Measurements from ENCODE around the gene NANOS3. TPM values are rescaled to one million over a fixed set of nuclear protein-coding genes. Genes with fewer than 3 reads are reported as not detected.

The NANOS3 gene
- total and polyA plus RNA-seq, 9 of the 15 experiments (the other 6 are each of a cell fraction or from before 2014, with no cell fraction given): not detected

DNA sequence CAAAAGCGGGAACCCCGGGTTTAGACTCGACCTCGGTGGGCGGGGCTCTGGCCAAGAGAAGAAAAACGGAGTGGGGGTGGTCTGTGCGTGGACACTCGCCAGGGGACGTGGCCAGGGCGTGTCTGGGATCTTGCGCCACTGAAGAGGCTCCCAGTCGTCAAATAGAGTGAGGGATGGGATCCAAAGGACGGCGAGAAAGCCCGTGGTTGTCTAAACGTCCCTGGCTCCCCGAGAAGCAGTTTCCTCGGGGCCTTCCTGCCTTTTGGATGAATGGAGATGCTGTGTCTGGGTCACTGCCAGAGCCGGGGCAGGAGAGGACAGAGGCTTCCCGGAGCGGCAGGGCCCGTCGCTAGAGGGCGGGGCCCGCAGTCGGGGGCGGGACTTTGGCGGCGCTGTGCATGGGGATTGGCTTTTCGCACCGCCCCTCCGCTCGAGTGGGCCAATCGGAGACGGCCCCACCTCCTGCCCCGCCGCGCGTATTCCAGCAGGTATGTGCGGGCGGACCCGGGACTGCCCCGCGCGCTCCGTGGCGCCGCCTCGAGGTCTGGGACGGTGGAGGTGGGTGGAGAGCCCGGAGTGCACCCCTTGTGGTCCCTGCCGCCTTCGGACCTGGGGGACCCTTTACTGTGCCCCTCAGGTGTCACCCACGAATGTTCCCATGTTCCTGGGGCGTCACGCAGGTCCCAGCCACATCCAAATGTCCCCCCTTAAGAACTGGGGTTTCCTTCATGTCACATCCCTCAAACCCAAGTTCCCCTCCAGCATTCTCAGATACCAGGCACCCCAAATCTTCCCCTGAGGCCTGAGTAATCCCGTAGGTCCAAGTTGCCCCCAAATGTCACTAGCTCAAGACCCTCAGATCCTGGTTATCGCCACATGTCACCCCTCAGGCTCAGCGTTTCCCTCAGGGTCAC lies 43.3 kb upstream of the NANOS3 start (continued):
- TF ChIP-seq, protein P1, sequence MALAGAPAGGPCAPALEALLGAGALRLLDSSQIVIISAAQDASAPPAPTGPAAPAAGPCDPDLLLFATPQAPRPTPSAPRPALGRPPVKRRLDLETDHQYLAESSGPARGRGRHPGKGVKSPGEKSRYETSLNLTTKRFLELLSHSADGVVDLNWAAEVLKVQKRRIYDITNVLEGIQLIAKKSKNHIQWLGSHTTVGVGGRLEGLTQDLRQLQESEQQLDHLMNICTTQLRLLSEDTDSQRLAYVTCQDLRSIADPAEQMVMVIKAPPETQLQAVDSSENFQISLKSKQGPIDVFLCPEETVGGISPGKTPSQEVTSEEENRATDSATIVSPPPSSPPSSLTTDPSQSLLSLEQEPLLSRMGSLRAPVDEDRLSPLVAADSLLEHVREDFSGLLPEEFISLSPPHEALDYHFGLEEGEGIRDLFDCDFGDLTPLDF (CRISPR knock-in tag; IDR thresholded peaks at IDR 0.05): no peak
- no peak for TF ChIP-seq SIN3A (IDR thresholded peaks at IDR 0.05; ENCODE audit: borderline replicate concordance in 2 of 2, control insufficient read depth in 1 of 2, low read depth in 2 of 2, low read length in 2 of 2)
- no peak for TF ChIP-seq KLF10 (CRISPR knock-in tag; IDR thresholded peaks at IDR 0.05)
- TF ChIP-seq TAL1 (IDR thresholded peaks at IDR 0.05): no peak
- TF ChIP-seq NFIC (IDR thresholded peaks at IDR 0.05): peak; percentile 77
- TF ChIP-seq HEY1 (CRISPR knock-in tag; IDR thresholded peaks at IDR 0.05; ENCODE audit: borderline replicate concordance): no peak
- TF ChIP-seq, protein P2, sequence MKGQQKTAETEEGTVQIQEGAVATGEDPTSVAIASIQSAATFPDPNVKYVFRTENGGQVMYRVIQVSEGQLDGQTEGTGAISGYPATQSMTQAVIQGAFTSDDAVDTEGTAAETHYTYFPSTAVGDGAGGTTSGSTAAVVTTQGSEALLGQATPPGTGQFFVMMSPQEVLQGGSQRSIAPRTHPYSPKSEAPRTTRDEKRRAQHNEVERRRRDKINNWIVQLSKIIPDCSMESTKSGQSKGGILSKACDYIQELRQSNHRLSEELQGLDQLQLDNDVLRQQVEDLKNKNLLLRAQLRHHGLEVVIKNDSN (CRISPR knock-in tag; IDR thresholded peaks at IDR 0.05): no peak
- TF ChIP-seq NR2C1 (IDR thresholded peaks at IDR 0.05): no peak
- TF ChIP-seq NR2C1 (tag; IDR thresholded peaks at IDR 0.05): no peak
- TF ChIP-seq MTA3 (IDR thresholded peaks at IDR 0.05; ENCODE audit: borderline replicate concordance): peak; percentile 79
- no peak for TF ChIP-seq CBFB (CRISPR knock-in tag; IDR thresholded peaks at IDR 0.05)
- no peak for TF ChIP-seq RFX5 (IDR thresholded peaks at IDR 0.05; ENCODE audit: low read depth, low read length)
- TF ChIP-seq ZKSCAN1 (IDR thresholded peaks at IDR 0.05; ENCODE audit: low read depth, low read length): no peak
- TF ChIP-seq SAFB2 (IDR thresholded peaks at IDR 0.05; ENCODE audit: borderline replicate concordance, low read depth, low read length, severe bottlenecking): no peak
- no peak for TF ChIP-seq TARDBP (IDR thresholded peaks at IDR 0.05)
- no peak for TF ChIP-seq ZNF551 (CRISPR knock-in tag; IDR thresholded peaks at IDR 0.05)
- no peak for TF ChIP-seq JUNB (CRISPR knock-in tag; conservative IDR thresholded peaks at IDR 0.05)
- TF ChIP-seq HDAC2 (IDR thresholded peaks at IDR 0.05): no peak
- no peak for TF ChIP-seq RBM22 (IDR thresholded peaks at IDR 0.05; ENCODE audit: low read depth, low read length, poor library complexity, severe bottlenecking)
- TF ChIP-seq, protein P3, sequence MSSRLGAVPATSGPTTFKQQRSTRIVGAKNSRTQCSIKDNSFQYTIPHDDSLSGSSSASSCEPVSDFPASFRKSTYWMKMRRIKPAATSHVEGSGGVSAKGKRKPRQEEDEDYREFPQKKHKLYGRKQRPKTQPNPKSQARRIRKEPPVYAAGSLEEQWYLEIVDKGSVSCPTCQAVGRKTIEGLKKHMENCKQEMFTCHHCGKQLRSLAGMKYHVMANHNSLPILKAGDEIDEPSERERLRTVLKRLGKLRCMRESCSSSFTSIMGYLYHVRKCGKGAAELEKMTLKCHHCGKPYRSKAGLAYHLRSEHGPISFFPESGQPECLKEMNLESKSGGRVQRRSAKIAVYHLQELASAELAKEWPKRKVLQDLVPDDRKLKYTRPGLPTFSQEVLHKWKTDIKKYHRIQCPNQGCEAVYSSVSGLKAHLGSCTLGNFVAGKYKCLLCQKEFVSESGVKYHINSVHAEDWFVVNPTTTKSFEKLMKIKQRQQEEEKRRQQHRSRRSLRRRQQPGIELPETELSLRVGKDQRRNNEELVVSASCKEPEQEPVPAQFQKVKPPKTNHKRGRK (tag; IDR thresholded peaks at IDR 0.05): no peak
- TF ChIP-seq, protein P4, sequence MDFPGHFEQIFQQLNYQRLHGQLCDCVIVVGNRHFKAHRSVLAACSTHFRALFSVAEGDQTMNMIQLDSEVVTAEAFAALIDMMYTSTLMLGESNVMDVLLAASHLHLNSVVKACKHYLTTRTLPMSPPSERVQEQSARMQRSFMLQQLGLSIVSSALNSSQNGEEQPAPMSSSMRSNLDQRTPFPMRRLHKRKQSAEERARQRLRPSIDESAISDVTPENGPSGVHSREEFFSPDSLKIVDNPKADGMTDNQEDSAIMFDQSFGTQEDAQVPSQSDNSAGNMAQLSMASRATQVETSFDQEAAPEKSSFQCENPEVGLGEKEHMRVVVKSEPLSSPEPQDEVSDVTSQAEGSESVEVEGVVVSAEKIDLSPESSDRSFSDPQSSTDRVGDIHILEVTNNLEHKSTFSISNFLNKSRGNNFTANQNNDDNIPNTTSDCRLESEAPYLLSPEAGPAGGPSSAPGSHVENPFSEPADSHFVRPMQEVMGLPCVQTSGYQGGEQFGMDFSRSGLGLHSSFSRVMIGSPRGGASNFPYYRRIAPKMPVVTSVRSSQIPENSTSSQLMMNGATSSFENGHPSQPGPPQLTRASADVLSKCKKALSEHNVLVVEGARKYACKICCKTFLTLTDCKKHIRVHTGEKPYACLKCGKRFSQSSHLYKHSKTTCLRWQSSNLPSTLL (IDR thresholded peaks at IDR 0.05): no peak
- TF ChIP-seq, protein P5, sequence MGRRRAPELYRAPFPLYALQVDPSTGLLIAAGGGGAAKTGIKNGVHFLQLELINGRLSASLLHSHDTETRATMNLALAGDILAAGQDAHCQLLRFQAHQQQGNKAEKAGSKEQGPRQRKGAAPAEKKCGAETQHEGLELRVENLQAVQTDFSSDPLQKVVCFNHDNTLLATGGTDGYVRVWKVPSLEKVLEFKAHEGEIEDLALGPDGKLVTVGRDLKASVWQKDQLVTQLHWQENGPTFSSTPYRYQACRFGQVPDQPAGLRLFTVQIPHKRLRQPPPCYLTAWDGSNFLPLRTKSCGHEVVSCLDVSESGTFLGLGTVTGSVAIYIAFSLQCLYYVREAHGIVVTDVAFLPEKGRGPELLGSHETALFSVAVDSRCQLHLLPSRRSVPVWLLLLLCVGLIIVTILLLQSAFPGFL (CRISPR knock-in tag; IDR thresholded peaks at IDR 0.05): no peak
- TF ChIP-seq NFE2 (IDR thresholded peaks at IDR 0.05; ENCODE audit: low read depth): no peak
